Measurements from ENCODE around the gene ZNF26.
"Not testable (repeated sequence)": the region's sequence is repeated elsewhere in the genome, so short reads cannot be mapped to it uniquely, and the experiment has no call there.

Gene ZNF26

GRCh38 chr12:132956011-132956788, 30.0 kb upstream of the ZNF26 start, which contains the start of gene ZNF605:
ZNF605 (minus strand) TSS chr12:132956306; CDS start chr12:132945635, 10,671 bp downstream.
- DNase-seq (ENCODE audit: low read depth) = peak; percentile 91

- not testable (repeated sequence) for DNase-seq (ENCODE audit: low read depth)
Measured at GRCh38 chr12:132961790-132962189, 24.4 kb upstream of the ZNF26 start.

- not testable (repeated sequence) for DNase-seq (ENCODE audit: low read depth)
Measured at GRCh38 chr12:132963947-132964346, 22.2 kb upstream of the ZNF26 start.

GRCh38 chr12:132965796-132966195, 20.4 kb upstream of the ZNF26 start:
- DNase-seq (ENCODE audit: low read depth) = no peak

- DNase-seq (ENCODE audit: low read depth) = no peak
Measured at GRCh38 chr12:132966676-132967415, 19.3 kb upstream of the ZNF26 start.

- no peak for DNase-seq (ENCODE audit: low read depth)
Measured at GRCh38 chr12:132967736-132968135, 18.4 kb upstream of the ZNF26 start.

- no peak for DNase-seq (ENCODE audit: low read depth)
Measured at GRCh38 chr12:132972374-132972773, 13.8 kb upstream of the ZNF26 start.

- DNase-seq (ENCODE audit: low read depth) = not testable (repeated sequence)
Measured at GRCh38 chr12:132976870-132977269, 9.3 kb upstream of the ZNF26 start.

GRCh38 chr12:132986885-132987225, 688 bp downstream of the ZNF26 start:
- DNase-seq (ENCODE audit: low read depth) = no peak

- DNase-seq (ENCODE audit: low read depth) = no peak
Measured at GRCh38 chr12:132998741-132999140, 12.6 kb downstream of the ZNF26 start.

GRCh38 chr12:133010657-133011297, 24.6 kb downstream of the ZNF26 start:
- DNase-seq (ENCODE audit: low read depth) = no peak

- no peak for DNase-seq (ENCODE audit: low read depth)
Measured at GRCh38 chr12:133023566-133023965, 37.4 kb downstream of the ZNF26 start.

- no peak for DNase-seq (ENCODE audit: low read depth)
Measured at GRCh38 chr12:133026996-133027395, 40.8 kb downstream of the ZNF26 start.

- peak; percentile 99 for DNase-seq (ENCODE audit: low read depth)
Measured at GRCh38 chr12:133037207-133038005, 51.2 kb downstream of the ZNF26 start, which contains the start of gene ZNF84. ZNF84 (plus strand) TSS chr12:133037509; CDS start chr12:133041468, 3,959 bp downstream.

GRCh38 chr12:133038118-133038709, 52.0 kb downstream of the ZNF26 start:
- no peak for DNase-seq (ENCODE audit: low read depth)

- no peak for DNase-seq (ENCODE audit: low read depth)
Measured at GRCh38 chr12:133046698-133047097, 60.5 kb downstream of the ZNF26 start.

GRCh38 chr12:133057446-133057845, 71.3 kb downstream of the ZNF26 start:
- no peak for DNase-seq (ENCODE audit: low read depth)

- no peak for DNase-seq (ENCODE audit: low read depth)
Measured at GRCh38 chr12:133058203-133059113, 72.3 kb downstream of the ZNF26 start.

- DNase-seq (ENCODE audit: low read depth) = no peak
Measured at GRCh38 chr12:133061954-133062353, 75.8 kb downstream of the ZNF26 start.

GRCh38 chr12:133063556-133063955, 77.4 kb downstream of the ZNF26 start:
- DNase-seq (ENCODE audit: low read depth) = no peak

All from fibroblast of gingiva (primary cell).